Neural cell (in vitro differentiated cells): ENCODE results near the gene PAPLN. TPM values are rescaled to one million over a fixed set of nuclear protein-coding genes. Genes with fewer than 3 reads are reported as not detected.

Source experiments
- H2AFZ ChIP-seq: fragments of 200-600, 300-800 bp; sonication (generic), shearing (Covaris generic); 2 replicates; pipeline ENCODE4 v1.6.0; 2014; ENCODE audit warnings: low read depth, mild to moderate bottlenecking, antibody characterized with exemption, low read length, moderate library complexity
- H3F3A ChIP-seq: fragments of 200-600 bp; shearing (Covaris generic); 2 replicates; pipeline ENCODE4 v1.6.1; 2016; ENCODE audit warnings: mild to moderate bottlenecking, moderate library complexity, mixed read lengths, antibody characterized with exemption, low read length; ENCODE audit not compliant: insufficient read depth, poor library complexity, severe bottlenecking
- H3K27ac ChIP-seq: fragments of 200-600, 300-800 bp; sonication (generic), shearing (Covaris generic); 2 replicates; pipeline ENCODE4 v1.5.1; 2014; ENCODE audit warnings: mild to moderate bottlenecking, low read length, moderate library complexity
- H3K27me3 ChIP-seq: fragments of 300-800, 200-600 bp; sonication (generic), shearing (Covaris generic); 2 replicates; pipeline ENCODE4 v1.6.0; 2014; ENCODE audit warnings: mild to moderate bottlenecking, low read depth, low read length, moderate library complexity; ENCODE audit not compliant: insufficient read depth
- H3K36me3 ChIP-seq: fragments of 300-800, 200-600 bp; sonication (generic), shearing (Covaris generic); 2 replicates; pipeline ENCODE4 v1.5.1; 2014; ENCODE audit warnings: mild to moderate bottlenecking, antibody characterized with exemption, low read length, moderate library complexity; ENCODE audit not compliant: insufficient read depth
- H3K4me2 ChIP-seq: fragments of 300-800, 200-600 bp; sonication (generic), shearing (Covaris generic); 2 replicates; pipeline ENCODE4 v1.6.0; 2014; ENCODE audit warnings: mild to moderate bottlenecking, low read length
- H3K4me3 ChIP-seq: fragments of 300-800, 200-600 bp; sonication (generic), shearing (Covaris generic); 2 replicates; pipeline ENCODE4 v1.5.1; 2014; ENCODE audit warnings: mild to moderate bottlenecking, low read length, moderate library complexity
- H3K79me2 ChIP-seq: fragments of 200-600 bp; shearing (Covaris generic); replicated peaks from 2 replicates; pipeline ENCODE4 v1.6.0; 2014; ENCODE audit warnings: mild to moderate bottlenecking, low read length, moderate library complexity; ENCODE audit not compliant: insufficient read depth
- H3K9ac ChIP-seq: fragments of 300-800, 200-600 bp; sonication (generic), shearing (Covaris generic); 2 replicates; pipeline ENCODE4 v1.6.1; 2016; ENCODE audit warnings: mild to moderate bottlenecking, low read length, mixed read lengths
- H3K9me2 ChIP-seq: fragments of 200-600 bp; shearing (Covaris generic); 2 replicates; pipeline ENCODE4 v1.6.1; 2016; ENCODE audit warnings: mild to moderate bottlenecking, low read length, mixed read lengths; ENCODE audit not compliant: insufficient read depth
- H3K9me3 ChIP-seq: fragments of 200-600, 300-800 bp; sonication (generic), shearing (Covaris generic); 2 replicates; pipeline ENCODE4 v1.6.1; 2016; ENCODE audit warnings: mild to moderate bottlenecking, mixed run types, low read length, moderate library complexity, mixed read lengths
- H4K20me1 ChIP-seq: fragments of 200-600 bp; shearing (Covaris generic); 2 replicates; pipeline ENCODE4 v1.6.1; 2016; ENCODE audit warnings: mild to moderate bottlenecking, mixed run types; ENCODE audit not compliant: insufficient read depth
- CTCF ChIP-seq: fragments of 450-650 bp; IDR thresholded peaks from 2 replicates; pipeline ENCODE4 v1.5.1; 2014; ENCODE audit warnings: antibody characterized with exemption, mild to moderate bottlenecking, moderate library complexity; ENCODE audit not compliant: poor library complexity, severe bottlenecking
- EP300 ChIP-seq: fragments of 450-650 bp; conservative IDR thresholded peaks from 2 replicates; pipeline ENCODE4 v1.6.1; 2014; ENCODE audit warnings: antibody characterized with exemption, mild to moderate bottlenecking, moderate library complexity; ENCODE audit not compliant: poor library complexity, severe bottlenecking
- EZH2 ChIP-seq: fragments of 200-600, 300-800 bp; shearing (Covaris generic), sonication (generic); IDR thresholded peaks from 2 replicates; pipeline ENCODE4 v1.6.1; 2014; ENCODE audit warnings: antibody characterized with exemption, low read length, borderline replicate concordance, mild to moderate bottlenecking; ENCODE audit not compliant: insufficient read depth, poor library complexity, severe bottlenecking
- MXI1 ChIP-seq: fragments of 450-650 bp; conservative IDR thresholded peaks from 2 replicates; pipeline ENCODE4 v1.6.1; 2014; ENCODE audit warnings: antibody characterized with exemption, mild to moderate bottlenecking; ENCODE audit not compliant: poor library complexity, severe bottlenecking
- RAD21 ChIP-seq: fragments of 450-650 bp; conservative IDR thresholded peaks from 2 replicates; pipeline ENCODE4 v1.6.1; 2014; ENCODE audit warnings: antibody characterized with exemption, mild to moderate bottlenecking, moderate library complexity
- SMC3 ChIP-seq: fragments of 450-650 bp; conservative IDR thresholded peaks from 2 replicates; pipeline ENCODE4 v1.6.1; 2014; ENCODE audit warnings: antibody characterized with exemption, mild to moderate bottlenecking, moderate library complexity; ENCODE audit not compliant: poor library complexity
- TAF1 ChIP-seq: IDR thresholded peaks from 2 replicates; pipeline ENCODE4 v1.6.1; 2012; ENCODE audit warnings: low read depth
- polyA plus RNA-seq: library from polyadenylated mRNA; depleted of rRNA; stranded (reverse); fragments of >200 nt; gene quantifications from 2 replicates; pipeline ENCODE4 v1.2.3, GENCODE V29; 2014
- TF ChIP-seq, protein P1 (sequence below): IDR thresholded peaks from 2 replicates; pipeline ENCODE4 v1.6.1; 2012; ENCODE audit warnings: borderline replicate concordance

PAPLN gene
- polyA plus RNA-seq, 1 donor from 2014 or later = 0.14 TPM

DNA sequence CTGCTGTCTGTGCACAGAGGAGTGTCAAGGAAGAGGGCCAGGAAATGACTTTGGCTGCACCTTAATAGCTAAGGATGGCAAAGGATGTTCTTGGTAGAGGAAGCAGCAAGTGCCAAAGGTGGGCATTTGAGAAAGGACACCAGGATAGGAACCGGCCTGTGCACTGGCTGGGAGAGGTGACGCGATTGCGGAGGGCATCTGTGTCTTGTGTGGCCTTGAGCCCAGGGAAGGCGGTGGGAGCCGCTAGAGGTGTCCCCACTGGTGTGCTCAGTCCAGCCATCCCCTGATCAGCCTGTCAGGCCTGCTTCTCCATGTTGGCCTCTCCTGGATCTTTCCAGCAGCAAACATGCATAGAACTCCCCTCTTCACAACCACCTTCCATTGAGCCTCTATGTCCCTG, 30.2 kb downstream of the PAPLN start:
- no peaks in the 10 kb centered on the region for H3F3A ChIP-seq
- H3K9ac ChIP-seq = no peak overlapping the region
- TF ChIP-seq EP300 (no peak), RAD21 (no peak), SMC3 (no peak)
- TF ChIP-seq, protein P1, sequence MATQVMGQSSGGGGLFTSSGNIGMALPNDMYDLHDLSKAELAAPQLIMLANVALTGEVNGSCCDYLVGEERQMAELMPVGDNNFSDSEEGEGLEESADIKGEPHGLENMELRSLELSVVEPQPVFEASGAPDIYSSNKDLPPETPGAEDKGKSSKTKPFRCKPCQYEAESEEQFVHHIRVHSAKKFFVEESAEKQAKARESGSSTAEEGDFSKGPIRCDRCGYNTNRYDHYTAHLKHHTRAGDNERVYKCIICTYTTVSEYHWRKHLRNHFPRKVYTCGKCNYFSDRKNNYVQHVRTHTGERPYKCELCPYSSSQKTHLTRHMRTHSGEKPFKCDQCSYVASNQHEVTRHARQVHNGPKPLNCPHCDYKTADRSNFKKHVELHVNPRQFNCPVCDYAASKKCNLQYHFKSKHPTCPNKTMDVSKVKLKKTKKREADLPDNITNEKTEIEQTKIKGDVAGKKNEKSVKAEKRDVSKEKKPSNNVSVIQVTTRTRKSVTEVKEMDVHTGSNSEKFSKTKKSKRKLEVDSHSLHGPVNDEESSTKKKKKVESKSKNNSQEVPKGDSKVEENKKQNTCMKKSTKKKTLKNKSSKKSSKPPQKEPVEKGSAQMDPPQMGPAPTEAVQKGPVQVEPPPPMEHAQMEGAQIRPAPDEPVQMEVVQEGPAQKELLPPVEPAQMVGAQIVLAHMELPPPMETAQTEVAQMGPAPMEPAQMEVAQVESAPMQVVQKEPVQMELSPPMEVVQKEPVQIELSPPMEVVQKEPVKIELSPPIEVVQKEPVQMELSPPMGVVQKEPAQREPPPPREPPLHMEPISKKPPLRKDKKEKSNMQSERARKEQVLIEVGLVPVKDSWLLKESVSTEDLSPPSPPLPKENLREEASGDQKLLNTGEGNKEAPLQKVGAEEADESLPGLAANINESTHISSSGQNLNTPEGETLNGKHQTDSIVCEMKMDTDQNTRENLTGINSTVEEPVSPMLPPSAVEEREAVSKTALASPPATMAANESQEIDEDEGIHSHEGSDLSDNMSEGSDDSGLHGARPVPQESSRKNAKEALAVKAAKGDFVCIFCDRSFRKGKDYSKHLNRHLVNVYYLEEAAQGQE = no peak
- H3K9me3 ChIP-seq = no peaks in the 10 kb centered on the region
- no peaks in the 10 kb centered on the region for H4K20me1 ChIP-seq
- no peaks in the 10 kb centered on the region for H3K79me2 ChIP-seq
- no peaks in the 10 kb centered on the region for H3K27me3 ChIP-seq
- no peaks in the 10 kb centered on the region for H3K36me3 ChIP-seq
- H3K4me2 ChIP-seq = no peak overlapping the region
- no peak overlapping the region for H2AFZ ChIP-seq
- H3K27ac ChIP-seq = no peak overlapping the region
- H3K9me2 ChIP-seq = no peaks in the 10 kb centered on the region
- H3K4me3 ChIP-seq = no peak overlapping the region

GRCh38 chr14:73269729-73270531, 32.6 kb downstream of the PAPLN start:
- no peak overlapping the region for H3K4me2 ChIP-seq
- no peaks in the 10 kb centered on the region for H3F3A ChIP-seq
- H3K79me2 ChIP-seq = no peaks in the 10 kb centered on the region
- H3K36me3 ChIP-seq = no peaks in the 10 kb centered on the region
- no peak overlapping the region for H2AFZ ChIP-seq
- no peaks in the 10 kb centered on the region for H3K9me2 ChIP-seq
- no peaks in the 10 kb centered on the region for H3K27me3 ChIP-seq
- H4K20me1 ChIP-seq = no peaks in the 10 kb centered on the region
- H3K9me3 ChIP-seq = no peaks in the 10 kb centered on the region
- no peak overlapping the region for H3K9ac ChIP-seq
- H3K27ac ChIP-seq = no peak overlapping the region
- TF ChIP-seq RAD21 = no peak
- no peak for TF ChIP-seq MXI1
- no peak for TF ChIP-seq SMC3
- TF ChIP-seq, protein P1 = no peak
- no peak for TF ChIP-seq TAF1
- no peak for TF ChIP-seq CTCF
- no peak for TF ChIP-seq EP300
- TF ChIP-seq EZH2 = no peak
- no peak overlapping the region for H3K4me3 ChIP-seq
